GM18508 (cell line): Measurements from ENCODE around the gene CLK4.

Source experiments
- ATAC-seq: cut with Tn5 transposase; IDR thresholded peaks from one replicate; pipeline ENCODE4 v1.9.1; 2021; ENCODE audit warnings: moderate number of reproducible peaks; ENCODE audit not compliant: insufficient read depth, unreplicated experiment

The CLK4 gene

GRCh38 chr5:178640331-178641045 is 13.6 kb upstream of the CLK4 start:
- no peak for ATAC-seq

DNA sequence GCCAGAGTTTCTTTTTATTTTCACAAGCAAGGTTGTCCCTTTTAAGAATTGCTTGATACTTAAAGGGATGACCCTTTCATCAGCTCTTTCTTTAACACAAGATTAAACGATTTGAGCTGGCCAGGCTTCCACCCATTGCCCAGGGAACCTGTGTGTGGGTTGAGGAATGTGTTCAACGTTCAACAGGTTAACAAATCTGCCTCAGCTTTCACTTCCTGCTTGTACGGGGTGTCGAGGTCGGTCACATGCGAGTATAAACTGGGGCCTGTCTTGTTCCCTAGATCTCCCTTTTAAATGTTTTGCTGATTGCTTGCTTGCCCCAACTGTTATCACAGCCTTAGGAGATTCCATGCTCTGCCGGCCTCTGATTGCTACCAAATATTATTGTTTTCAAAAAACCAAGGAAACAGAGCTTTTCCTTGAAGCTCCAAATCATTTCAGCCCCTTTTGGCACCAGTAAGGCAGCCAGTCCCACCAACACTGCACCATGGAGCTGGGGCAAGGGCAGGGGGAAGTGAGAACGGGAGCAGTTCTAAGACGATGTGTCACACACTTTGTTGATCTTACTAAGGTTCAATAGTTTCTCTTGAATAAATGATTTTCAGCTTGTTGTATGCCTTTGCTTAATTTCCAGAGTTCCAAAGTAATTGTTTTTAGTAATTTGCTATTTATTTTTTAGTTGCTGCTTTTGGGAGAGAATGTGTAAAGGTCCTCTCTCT is 10.7 kb upstream of the CLK4 start:
- no peak for ATAC-seq

GRCh38 chr5:178632285-178632684 is 5.4 kb upstream of the CLK4 start:
- ATAC-seq: no peak

- no peak for ATAC-seq
These were observed 4.1 kb upstream of the CLK4 start for GRCh38 chr5:178630951-178631350.

DNA sequence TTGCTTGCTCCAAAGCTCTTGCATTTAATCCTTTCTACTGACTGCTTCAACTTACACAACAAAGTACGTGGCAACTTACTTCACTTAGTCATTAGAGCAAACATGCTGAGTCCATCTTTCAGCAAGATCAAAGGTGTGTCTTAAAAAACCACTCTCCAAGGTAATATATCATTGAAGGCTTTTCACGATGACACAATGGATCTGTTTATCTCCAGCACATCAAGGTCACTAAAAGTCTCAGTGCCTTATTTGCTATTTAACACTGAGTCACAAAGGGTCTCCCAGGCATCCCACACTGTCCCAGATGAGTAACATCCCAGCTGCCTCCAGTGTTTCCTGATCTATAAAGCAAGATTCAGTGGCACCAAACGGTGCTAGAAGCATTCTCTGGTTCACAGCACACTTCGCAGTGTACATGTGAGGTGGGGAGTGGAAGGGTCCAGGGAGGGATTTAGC is 3.7 kb upstream of the CLK4 start:
- no peak for ATAC-seq

- peak; percentile 5 for ATAC-seq
These were observed 379 bp upstream of the CLK4 start for GRCh38 chr5:178627259-178627598.

GRCh38 chr5:178625679-178626483 is 969 bp downstream of the CLK4 start:
- no peak for ATAC-seq

GRCh38 chr5:178624631-178625546 is 2.0 kb downstream of the CLK4 start:
- no peak for ATAC-seq

DNA sequence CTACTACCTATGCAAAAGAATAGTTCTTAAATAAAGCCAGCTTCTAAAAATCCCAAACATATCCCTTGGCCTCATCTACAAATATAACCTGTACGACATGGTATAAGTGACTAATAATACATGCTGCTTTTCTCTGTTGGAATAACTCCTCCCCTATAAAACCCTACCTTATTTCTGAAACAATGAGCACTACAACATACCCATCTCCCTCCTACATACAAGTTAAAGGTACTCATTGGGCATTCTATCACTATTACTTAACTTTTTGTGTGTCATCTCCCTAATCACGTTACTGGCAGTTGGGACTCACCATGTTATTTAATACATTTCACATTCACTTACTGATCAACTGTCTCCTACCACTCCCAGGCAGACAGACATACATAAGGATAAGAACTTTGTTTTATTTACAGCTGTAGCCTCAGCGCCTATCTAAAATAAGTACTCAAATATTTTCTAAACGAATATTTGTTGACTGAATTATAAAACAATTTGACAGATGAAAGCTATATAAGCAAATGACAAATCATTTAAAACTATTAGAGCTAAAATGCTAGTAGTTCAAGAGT is 4.1 kb downstream of the CLK4 start:
- ATAC-seq: no peak

- ATAC-seq: no peak
These were observed 7.5 kb downstream of the CLK4 start for GRCh38 chr5:178619390-178619789.

- ATAC-seq: no peak
These were observed 14.6 kb downstream of the CLK4 start for GRCh38 chr5:178612299-178612698.

DNA sequence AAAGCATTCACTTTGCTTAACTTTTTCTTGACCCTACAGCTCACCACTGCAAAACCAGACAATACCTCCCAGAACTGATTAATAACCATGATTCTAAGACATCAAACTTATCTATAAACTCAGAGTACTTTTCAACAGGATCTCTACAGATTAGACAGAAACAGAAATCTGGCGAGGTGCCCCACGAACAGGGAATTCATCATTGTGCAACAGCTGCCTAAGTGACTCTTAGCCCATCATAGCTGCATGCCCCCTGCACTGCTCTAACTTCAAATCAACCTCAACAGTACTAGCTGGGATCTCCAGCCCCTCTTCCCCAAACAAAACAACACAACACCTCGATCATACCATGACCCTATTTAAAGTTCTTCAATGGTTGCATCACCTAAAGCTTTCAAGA is 20.6 kb downstream of the CLK4 start:
- no peak for ATAC-seq

GRCh38 chr5:178605788-178606187 is 21.1 kb downstream of the CLK4 start:
- ATAC-seq: no peak

DNA sequence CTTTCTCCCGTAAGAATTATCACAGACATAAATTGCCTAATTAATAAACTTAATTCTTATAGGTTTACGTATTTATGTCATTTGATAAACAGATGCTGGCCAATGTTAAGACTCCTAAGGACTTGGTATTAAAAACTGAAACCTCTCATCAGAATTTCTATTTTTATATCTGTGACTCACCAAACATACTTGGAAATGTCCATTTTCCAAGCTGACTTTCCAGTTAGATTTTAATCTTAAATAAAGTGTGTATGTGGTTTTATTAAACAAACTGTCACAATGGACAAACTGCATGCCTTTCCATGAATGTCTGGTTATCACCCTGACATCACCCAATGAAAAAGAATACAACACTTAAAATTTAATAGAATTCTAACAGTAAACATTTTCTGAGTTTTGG is 24.1 kb downstream of the CLK4 start:
- ATAC-seq: no peak

DNA sequence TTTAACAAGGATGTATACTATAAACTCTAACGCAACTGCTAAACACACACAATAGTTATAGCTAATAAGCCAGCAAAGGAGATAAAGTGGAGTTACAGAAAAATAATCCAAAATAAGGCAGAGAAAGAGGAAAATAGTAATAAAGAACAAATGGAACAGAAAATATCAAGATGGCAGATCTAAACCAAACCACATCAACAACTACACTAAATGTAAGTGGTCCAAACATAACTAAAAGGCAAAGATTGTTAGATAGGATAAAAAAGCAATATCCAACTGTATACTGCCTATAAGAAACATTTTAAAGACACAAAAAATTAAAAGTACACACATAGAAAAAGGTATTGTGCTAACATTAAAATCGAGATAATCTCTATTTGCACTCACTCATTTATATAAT is 31.1 kb downstream of the CLK4 start:
- no peak for ATAC-seq

DNA sequence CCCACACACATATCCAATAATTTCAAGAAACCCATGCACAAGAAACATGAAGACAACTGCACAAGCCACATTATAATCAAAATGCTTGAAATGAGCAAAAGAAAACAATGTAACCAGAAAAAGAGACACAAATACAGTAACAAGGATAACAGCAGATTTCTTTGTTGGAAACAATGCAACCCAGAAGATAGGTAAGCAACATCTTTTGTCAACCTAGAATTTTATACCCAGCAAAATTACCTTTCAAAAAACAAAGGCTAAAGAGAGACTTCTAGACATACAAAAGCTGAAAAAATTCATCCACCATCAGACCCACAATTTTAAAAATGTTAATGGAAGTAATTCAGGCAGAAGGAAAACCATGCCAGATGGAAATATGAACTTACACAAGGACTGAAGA is 31.7 kb downstream of the CLK4 start:
- no peak for ATAC-seq

- ATAC-seq: no peak
These were observed 35.9 kb downstream of the CLK4 start for GRCh38 chr5:178590924-178591423.

DNA sequence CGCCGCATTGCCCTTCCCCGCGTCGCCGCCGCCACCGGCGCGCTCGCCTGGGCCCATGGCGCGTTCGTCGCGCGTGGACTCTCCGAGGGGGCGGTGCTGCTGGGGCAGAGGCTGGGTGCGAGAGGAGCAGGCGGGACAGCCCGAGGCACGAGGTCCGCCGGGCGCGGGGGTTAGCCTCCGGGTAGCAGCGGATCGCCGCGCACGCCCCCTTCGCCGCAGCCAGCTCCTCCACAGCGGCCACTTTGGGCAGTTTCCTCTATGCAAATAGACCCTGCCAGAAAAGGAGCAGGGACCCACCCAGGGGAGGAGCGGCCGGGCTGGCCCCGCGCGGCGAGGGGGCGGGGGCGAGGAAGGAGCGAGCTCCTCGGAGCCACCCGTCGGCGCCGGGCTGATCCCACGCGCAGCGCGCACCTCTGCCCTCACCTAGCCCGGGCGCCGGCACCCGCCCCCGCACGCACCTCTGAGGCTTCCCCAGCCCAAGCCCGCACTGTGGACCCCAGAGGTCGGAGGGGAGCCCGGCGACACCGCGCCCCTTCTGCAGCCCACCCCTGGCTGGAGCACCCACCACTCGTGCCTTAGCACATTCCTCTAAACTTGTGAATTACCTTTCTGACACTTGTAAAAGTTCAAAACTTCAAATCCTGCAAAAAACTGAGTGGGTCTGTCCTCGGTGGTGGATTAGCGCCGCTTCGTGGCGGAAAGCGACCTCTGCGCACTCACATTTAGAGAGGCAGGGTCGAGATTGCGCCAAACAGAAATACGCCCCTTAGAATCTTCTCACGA is 36.5 kb downstream of the CLK4 start, which contains the start of gene COL23A1:
COL23A1 (minus strand) TSS at position 253 of the 783 bp plus-strand sequence.
- no peak for ATAC-seq
